Osteoblast (primary cell): ENCODE data around the gene TGFBR3L. TPM values are rescaled to one million over a fixed set of nuclear protein-coding genes. Genes with fewer than 3 reads are reported as not detected.

Experiments
- DNase-seq: peaks from one replicate; pipeline ENCODE4 v3.0.0; 2011; ENCODE audit warnings: low spot score, mixed read lengths; ENCODE audit not compliant: insufficient read length; ENCODE audit errors: missing footprints
- H2AFZ ChIP-seq: 2 replicates; pipeline ENCODE4 v1.6.0; 2011; ENCODE audit warnings: mild to moderate bottlenecking, low read length
- H3K27ac ChIP-seq: 2 replicates; pipeline ENCODE4 v1.5.1; 2011; ENCODE audit warnings: mild to moderate bottlenecking, low read depth, low read length, moderate library complexity
- H3K27me3 ChIP-seq: 2 replicates; pipeline ENCODE4 v1.6.0; 2012; ENCODE audit warnings: mild to moderate bottlenecking, control low read depth, inconsistent platforms, low read length, moderate library complexity; ENCODE audit not compliant: insufficient read depth
- H3K36me3 ChIP-seq: 2 replicates; pipeline ENCODE4 v1.5.1; 2011; ENCODE audit warnings: mild to moderate bottlenecking, low read length, control low read depth, moderate library complexity; ENCODE audit not compliant: insufficient read depth
- H3K4me1 ChIP-seq: 2 replicates; pipeline ENCODE4 v1.5.1; 2011; ENCODE audit warnings: mild to moderate bottlenecking, low read length, control low read depth, moderate library complexity; ENCODE audit not compliant: insufficient read depth
- H3K4me2 ChIP-seq: 2 replicates; pipeline ENCODE4 v1.6.0; 2011; ENCODE audit warnings: mild to moderate bottlenecking, low read length; ENCODE audit not compliant: insufficient read depth
- H3K4me3 ChIP-seq: fragments of 200-600 bp; sonication (generic); 3 replicates; pipeline ENCODE4 v1.5.1; 2012; ENCODE audit warnings: mild to moderate bottlenecking, low read length, inconsistent platforms; ENCODE audit not compliant: insufficient read depth
- H3K79me2 ChIP-seq: 2 replicates; pipeline ENCODE4 v1.6.0; 2012; ENCODE audit warnings: mild to moderate bottlenecking, low read length, control low read depth, inconsistent platforms; ENCODE audit not compliant: insufficient read depth
- H3K9me3 ChIP-seq: 2 replicates; pipeline ENCODE4 v1.5.1; 2011; ENCODE audit warnings: low read depth, low read length, control low read depth
- H4K20me1 ChIP-seq: 2 replicates; pipeline ENCODE4 v1.6.0; 2012; ENCODE audit warnings: mild to moderate bottlenecking, low read length, control low read depth; ENCODE audit not compliant: insufficient read depth
- CTCF ChIP-seq: IDR thresholded peaks from 2 replicates; pipeline ENCODE4 v1.5.1; 2011; ENCODE audit warnings: mild to moderate bottlenecking, low read depth, low read length, moderate library complexity; ENCODE audit errors: extremely low read depth
- total RNA-seq: library from RNA; depleted of rRNA; stranded (reverse); fragments of >200 nt; gene quantifications from 2 replicates; pipeline ENCODE4 v1.2.3, GENCODE V29; 2012

The TGFBR3L gene
- total RNA-seq, 1 donor = under 0.01 TPM

GRCh38 chr19:7881910-7882309 is 32.7 kb upstream of the TGFBR3L start:
- Histone ChIP-seq H2AFZ (no peak overlapping the region), H3K27me3 (no peaks in the 10 kb centered on the region), H3K27ac (no peak overlapping the region), H3K4me1 (peaks cover 4% of the 10 kb centered on the region), H4K20me1 (no peaks in the 10 kb centered on the region), H3K4me2 (no peak overlapping the region), H3K9me3 (no peaks in the 10 kb centered on the region), H3K79me2 (no peaks in the 10 kb centered on the region), H3K4me3 (no peak overlapping the region), H3K36me3 (no peaks in the 10 kb centered on the region)
- no peak for DNase-seq
- TF ChIP-seq CTCF = no peak

- Histone ChIP-seq H3K27me3 (no peaks in the 10 kb centered on the region), H3K4me1 (no peaks in the 10 kb centered on the region)
Measured at GRCh38 chr19:7883105-7883504, 31.5 kb upstream of the TGFBR3L start.

GRCh38 chr19:7883796-7884570 is 30.6 kb upstream of the TGFBR3L start:
- peaks cover 3% of the 10 kb centered on the region for H3K4me1 ChIP-seq
- no peaks in the 10 kb centered on the region for H3K27me3 ChIP-seq
- peaks cover 5% of the 10 kb centered on the region for H3K79me2 ChIP-seq
- H3K27ac ChIP-seq = no peak overlapping the region
- no peak for TF ChIP-seq CTCF
- peak; percentile 14 for DNase-seq
- no peaks in the 10 kb centered on the region for H3K36me3 ChIP-seq
- no peak overlapping the region for H2AFZ ChIP-seq
- no peaks in the 10 kb centered on the region for H3K9me3 ChIP-seq
- no peak overlapping the region for H3K4me3 ChIP-seq
- no peaks in the 10 kb centered on the region for H4K20me1 ChIP-seq
- H3K4me2 ChIP-seq = no peak overlapping the region

More at GRCh38 chr19:7883105-7883504, 31.5 kb upstream of the TGFBR3L start:
- Histone ChIP-seq H3K4me3 (no peak overlapping the region), H4K20me1 (no peaks in the 10 kb centered on the region), H3K9me3 (no peaks in the 10 kb centered on the region), H2AFZ (no peak overlapping the region), H3K27ac (no peak overlapping the region), H3K36me3 (no peaks in the 10 kb centered on the region), H3K79me2 (no peaks in the 10 kb centered on the region), H3K4me2 (no peak overlapping the region)
- peak; percentile 19 for DNase-seq
- no peak for TF ChIP-seq CTCF

- Histone ChIP-seq H4K20me1 (no peaks in the 10 kb centered on the region), H3K36me3 (no peaks in the 10 kb centered on the region), H3K27ac (no peak overlapping the region), H3K4me3 (no peak overlapping the region), H3K79me2 (peaks cover 11% of the 10 kb centered on the region), H3K4me2 (no peak overlapping the region), H3K27me3 (no peaks in the 10 kb centered on the region), H2AFZ (no peak overlapping the region), H3K9me3 (no peaks in the 10 kb centered on the region), H3K4me1 (peaks cover 4% of the 10 kb centered on the region)
- no peak for TF ChIP-seq CTCF
- peak; percentile 25 for DNase-seq
Measured at GRCh38 chr19:7885818-7886217, 28.8 kb upstream of the TGFBR3L start.
